ENCODE measurements around the gene PDZRN3. TPM values are rescaled to one million over a fixed set of nuclear protein-coding genes. Genes with fewer than 3 reads are reported as not detected.

PDZRN3 gene
- total and polyA plus RNA-seq, 2 donors (not counting 3 experiments of a cell fraction or from before 2014, with no cell fraction given), result not detected

GRCh38 chr3:73614419-73614818 lies 10.3 kb downstream of the PDZRN3 start:
- no peaks in the 10 kb centered on the region for H3K79me2 ChIP-seq (ENCODE audit: control insufficient read depth, insufficient read depth, low read length)
- no peak for FAIRE-seq
- no peak overlapping the region for H3K27ac ChIP-seq (ENCODE audit: insufficient read depth, low read depth, low read length)
- DNase-seq (ENCODE audit: low read depth, low spot score), result no peak
- H3K9me1 ChIP-seq (replicated peaks; ENCODE audit: control insufficient read depth, extremely low read depth, insufficient read depth, low read length), result no peaks in the 10 kb centered on the region
- no peak overlapping the region for H3K4me3 ChIP-seq (replicated peaks in 1 of 3; ENCODE audit: insufficient read depth in 1 of 3, low read depth in 1 of 3, low read length in 3 of 3)
- ChIA-PET CTCF (no interaction called here), POLR2A (no interaction called here)
- H3K9ac ChIP-seq (replicated peaks; ENCODE audit: extremely low read depth, insufficient read depth, low read length), result no peak overlapping the region
- H3K4me1 ChIP-seq (ENCODE audit: control insufficient read depth, extremely low read depth, insufficient read depth, low read length), result no peaks in the 10 kb centered on the region
- no peak overlapping the region for H3K4me2 ChIP-seq (ENCODE audit: insufficient read depth, low read length)
- BruUV-seq (replicated peaks), result no TSS peak
- H3K9me3 ChIP-seq (replicated peaks; ENCODE audit: control insufficient read depth, insufficient read depth, low read length), result no peaks in the 10 kb centered on the region
- intact Hi-C loops (cut with micrococcal nuclease) (no loop called here), dilution Hi-C loops (cut with MboI; ENCODE audit: extremely low pct_ligation_motif_present, low sequenced_read_pairs) (no loop called here)
- no peaks in the 10 kb centered on the region for H3K36me3 ChIP-seq (ENCODE audit: control insufficient read depth in 2 of 2, extremely low read depth in 1 of 2, insufficient read depth in 2 of 2, low read length in 2 of 2)
- no peaks in the 10 kb centered on the region for H3K27me3 ChIP-seq (ENCODE audit: control insufficient read depth in 2 of 2, insufficient read depth in 2 of 2, low read length in 2 of 2)
- TF ChIP-seq JUN (IDR thresholded peaks at IDR 0.05; ENCODE audit: borderline replicate concordance, insufficient read depth, insufficient read length, low read depth) (no peak), GATA2 (IDR thresholded peaks at IDR 0.05; ENCODE audit: insufficient read depth, insufficient read length, low read depth, low read length) (no peak), MYC (IDR thresholded peaks at IDR 0.05; ENCODE audit: low read depth, low read length) (no peak), EZH2 (IDR thresholded peaks at IDR 0.05; ENCODE audit: borderline replicate concordance, low read depth, low read length, severe bottlenecking) (no peak), POLR2AphosphoS5 (IDR thresholded peaks at IDR 0.05; ENCODE audit: insufficient read depth, low read depth, low read length) (no peak), POLR2A (IDR thresholded peaks at IDR 0.05; ENCODE audit: low read depth, low read length) (no peak), FOS (IDR thresholded peaks at IDR 0.05; ENCODE audit: borderline replicate concordance, insufficient read depth, low read length) (no peak)
- TF ChIP-seq, protein P1, sequence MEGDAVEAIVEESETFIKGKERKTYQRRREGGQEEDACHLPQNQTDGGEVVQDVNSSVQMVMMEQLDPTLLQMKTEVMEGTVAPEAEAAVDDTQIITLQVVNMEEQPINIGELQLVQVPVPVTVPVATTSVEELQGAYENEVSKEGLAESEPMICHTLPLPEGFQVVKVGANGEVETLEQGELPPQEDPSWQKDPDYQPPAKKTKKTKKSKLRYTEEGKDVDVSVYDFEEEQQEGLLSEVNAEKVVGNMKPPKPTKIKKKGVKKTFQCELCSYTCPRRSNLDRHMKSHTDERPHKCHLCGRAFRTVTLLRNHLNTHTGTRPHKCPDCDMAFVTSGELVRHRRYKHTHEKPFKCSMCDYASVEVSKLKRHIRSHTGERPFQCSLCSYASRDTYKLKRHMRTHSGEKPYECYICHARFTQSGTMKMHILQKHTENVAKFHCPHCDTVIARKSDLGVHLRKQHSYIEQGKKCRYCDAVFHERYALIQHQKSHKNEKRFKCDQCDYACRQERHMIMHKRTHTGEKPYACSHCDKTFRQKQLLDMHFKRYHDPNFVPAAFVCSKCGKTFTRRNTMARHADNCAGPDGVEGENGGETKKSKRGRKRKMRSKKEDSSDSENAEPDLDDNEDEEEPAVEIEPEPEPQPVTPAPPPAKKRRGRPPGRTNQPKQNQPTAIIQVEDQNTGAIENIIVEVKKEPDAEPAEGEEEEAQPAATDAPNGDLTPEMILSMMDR (IDR thresholded peaks at IDR 0.05; ENCODE audit: extremely low read depth in 1 of 2, insufficient read depth in 1 of 2, low read depth in 1 of 2, low read length in 2 of 2), result no peak
- TF ChIP-seq, protein P2, sequence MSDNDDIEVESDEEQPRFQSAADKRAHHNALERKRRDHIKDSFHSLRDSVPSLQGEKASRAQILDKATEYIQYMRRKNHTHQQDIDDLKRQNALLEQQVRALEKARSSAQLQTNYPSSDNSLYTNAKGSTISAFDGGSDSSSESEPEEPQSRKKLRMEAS (IDR thresholded peaks at IDR 0.05; ENCODE audit: insufficient read depth, insufficient read length), result no peak
- H2AFZ ChIP-seq (ENCODE audit: low read depth, low read length), result no peak overlapping the region
- H4K20me1 ChIP-seq (replicated peaks; ENCODE audit: control insufficient read depth, extremely low read depth, insufficient read depth, low read length), result no peaks in the 10 kb centered on the region
